HG03196 (cell line): Measurements from ENCODE around the gene DTNB.

Source experiments
- ATAC-seq: cut with Tn5 transposase; IDR thresholded peaks from one replicate; pipeline ENCODE4 v1.9.1; 2021; ENCODE audit not compliant: unreplicated experiment

The DTNB gene

DNA sequence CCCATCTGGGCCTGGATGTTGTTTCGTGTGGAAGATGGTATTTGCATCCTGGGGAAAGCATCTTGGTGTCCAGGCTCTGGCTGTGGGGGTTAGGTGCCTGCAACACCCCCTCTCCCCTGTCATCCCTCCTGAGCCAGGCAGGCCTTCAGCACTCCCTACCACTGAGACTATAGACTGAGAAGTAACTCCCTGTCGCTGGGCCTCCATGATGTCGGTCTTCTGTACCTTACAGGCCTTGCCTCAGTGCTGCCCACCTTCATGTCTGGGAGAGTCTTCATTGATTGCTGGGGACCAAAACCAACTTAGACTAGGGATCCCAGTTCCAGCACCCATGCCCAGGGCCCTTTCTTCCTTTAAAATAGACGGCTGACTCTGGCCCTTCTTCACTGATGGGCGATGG, 298.6 kb downstream of the DTNB start:
- ATAC-seq: no peak

DNA sequence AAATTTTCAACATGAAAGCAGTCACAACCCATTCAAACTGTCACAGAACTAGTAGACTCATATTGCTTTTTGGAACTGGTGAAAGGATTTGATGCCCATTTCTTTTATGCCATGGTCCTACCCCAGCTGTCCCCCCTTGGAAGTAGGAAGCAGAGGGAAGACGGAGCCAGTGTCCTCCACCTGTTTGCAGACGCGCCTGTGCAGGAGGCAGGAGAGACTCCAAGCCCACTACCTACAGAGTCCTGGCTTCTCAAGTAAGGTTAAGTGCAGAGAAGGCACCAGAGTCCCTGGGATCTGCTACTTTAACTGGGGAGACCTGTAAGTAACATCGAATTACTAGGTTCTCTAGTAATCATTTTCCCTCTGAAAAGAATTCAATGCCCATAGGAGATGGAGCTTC, 299.0 kb downstream of the DTNB start:
- no peak for ATAC-seq

DNA sequence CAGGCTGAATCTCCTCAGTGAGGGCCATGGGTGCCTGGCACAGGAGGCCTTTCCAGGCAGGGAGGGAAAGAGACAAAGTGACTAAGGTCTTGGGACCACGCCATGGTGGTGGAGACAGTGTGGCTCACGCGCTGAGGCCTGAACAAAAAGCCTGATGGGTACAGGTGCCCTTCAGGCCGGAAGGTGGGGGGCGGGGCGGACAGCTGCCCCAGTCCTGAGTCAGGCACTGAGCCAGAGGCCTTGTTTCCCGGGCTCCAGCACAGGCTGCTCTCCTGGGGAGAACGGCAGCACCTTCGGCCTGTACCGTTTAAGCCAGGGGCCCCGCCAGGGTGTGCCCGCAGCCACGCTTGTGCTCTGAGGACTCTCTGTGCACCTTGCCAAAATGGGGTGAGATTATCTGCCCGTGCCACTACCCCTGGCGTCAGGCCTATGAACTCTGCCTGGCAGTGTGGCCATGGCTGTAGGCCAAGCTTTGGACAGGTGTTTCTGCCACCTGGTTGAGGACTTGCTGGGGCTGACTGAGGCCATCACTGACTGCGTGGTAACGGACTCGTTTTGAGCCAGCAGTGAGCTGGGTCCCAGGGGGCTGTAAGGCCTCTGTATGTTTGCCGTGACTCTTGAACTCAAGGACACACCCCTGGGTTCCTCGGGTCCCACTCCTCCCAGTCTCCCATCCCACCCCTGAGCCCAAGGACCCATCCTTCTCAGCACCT, 300.0 kb downstream of the DTNB start:
- ATAC-seq: no peak

- no peak for ATAC-seq
Measured at GRCh38 chr2:25372405-25373268, 300.7 kb downstream of the DTNB start.

GRCh38 chr2:25371253-25372241, 301.8 kb downstream of the DTNB start:
- no peak for ATAC-seq

- ATAC-seq: no peak
Measured at GRCh38 chr2:25369876-25370275, 303.5 kb downstream of the DTNB start.

- ATAC-seq: no peak
Measured at GRCh38 chr2:25369439-25369838, 303.9 kb downstream of the DTNB start.

DNA sequence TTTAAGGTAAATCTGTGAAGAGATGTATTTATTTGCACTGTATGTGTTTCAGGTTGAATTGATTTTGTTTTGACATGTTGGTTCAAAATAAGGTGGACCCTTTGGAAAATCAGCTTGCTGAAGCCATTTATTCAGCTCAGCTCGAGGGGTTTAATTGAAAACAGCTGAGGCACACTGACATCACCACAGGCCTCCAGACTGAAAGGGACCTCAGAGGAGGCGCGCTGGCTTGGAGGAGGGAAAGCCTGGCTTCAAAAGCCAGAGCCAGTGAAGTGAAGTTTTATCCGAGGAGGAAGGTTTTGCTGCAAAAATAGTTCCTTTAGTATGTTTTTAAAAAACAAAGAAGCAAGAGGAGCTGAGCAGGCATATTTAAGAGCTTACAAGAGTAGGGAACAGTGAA, 304.7 kb downstream of the DTNB start:
- ATAC-seq: no peak

- no peak for ATAC-seq
Measured at GRCh38 chr2:25367296-25367695, 306.1 kb downstream of the DTNB start.

- ATAC-seq: no peak
Measured at GRCh38 chr2:25366629-25367028, 306.7 kb downstream of the DTNB start.

- no peak for ATAC-seq
Measured at GRCh38 chr2:25365241-25365640, 308.1 kb downstream of the DTNB start.

DNA sequence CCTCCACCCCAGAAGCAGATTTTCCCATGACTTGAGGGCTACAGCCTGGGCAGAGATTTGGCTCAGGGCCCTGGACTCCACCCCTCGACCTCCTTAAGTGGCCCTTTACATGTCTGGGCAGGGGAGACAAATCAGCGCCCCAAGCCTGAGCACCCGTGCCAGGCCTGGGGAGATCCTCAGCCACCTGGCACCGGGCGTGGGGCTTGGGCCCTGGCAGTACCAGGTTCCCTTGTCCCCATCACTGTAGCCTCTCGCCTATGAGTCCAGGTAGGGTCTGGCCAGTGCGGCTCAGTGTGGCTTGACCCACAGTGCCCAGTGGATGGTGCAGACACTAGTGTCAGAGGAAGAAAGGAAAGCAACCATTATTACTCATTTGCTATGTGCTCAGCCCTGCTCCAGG, 309.6 kb downstream of the DTNB start:
- no peak for ATAC-seq

DNA sequence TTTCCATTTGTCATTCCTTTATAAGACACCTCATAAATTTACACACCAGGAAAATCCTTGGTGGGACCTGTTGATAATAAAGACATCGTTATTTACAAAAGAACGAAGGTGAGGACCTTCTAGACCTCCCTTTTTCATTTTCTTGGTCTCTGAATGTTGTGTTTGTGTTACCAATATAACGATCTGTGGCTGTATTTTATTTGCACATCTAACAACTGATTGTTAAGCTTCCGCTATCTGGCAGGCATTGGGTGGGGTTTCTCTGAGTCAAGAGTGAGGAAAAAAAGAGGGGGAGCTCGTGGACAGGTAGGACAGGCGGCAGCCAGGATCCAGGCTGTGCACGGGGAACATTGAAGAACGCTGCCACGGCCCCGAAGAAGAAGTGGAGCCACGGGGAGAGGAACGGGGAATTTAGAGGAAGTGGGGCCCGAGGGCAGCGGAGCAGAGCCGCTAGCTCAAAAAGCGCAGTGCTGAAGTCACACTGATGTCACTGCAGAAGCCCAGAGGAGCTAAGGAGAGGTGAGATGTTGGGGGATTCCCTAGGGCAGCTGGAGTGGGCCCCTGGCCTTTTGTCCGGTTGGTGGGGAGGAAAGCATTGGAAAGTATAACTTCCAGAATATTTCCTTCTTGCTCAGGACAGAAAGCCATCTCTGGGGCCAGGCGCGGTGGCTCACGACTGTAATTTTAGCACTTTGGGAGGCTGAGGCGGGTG, 310.8 kb downstream of the DTNB start:
- peak; percentile 62 for ATAC-seq

- ATAC-seq: peak; percentile 77
Measured at GRCh38 chr2:25362049-25362433, 311.3 kb downstream of the DTNB start.

GRCh38 chr2:25361261-25362048, 311.9 kb downstream of the DTNB start:
- no peak for ATAC-seq

- ATAC-seq: no peak
Measured at GRCh38 chr2:25358836-25359235, 314.5 kb downstream of the DTNB start.

DNA sequence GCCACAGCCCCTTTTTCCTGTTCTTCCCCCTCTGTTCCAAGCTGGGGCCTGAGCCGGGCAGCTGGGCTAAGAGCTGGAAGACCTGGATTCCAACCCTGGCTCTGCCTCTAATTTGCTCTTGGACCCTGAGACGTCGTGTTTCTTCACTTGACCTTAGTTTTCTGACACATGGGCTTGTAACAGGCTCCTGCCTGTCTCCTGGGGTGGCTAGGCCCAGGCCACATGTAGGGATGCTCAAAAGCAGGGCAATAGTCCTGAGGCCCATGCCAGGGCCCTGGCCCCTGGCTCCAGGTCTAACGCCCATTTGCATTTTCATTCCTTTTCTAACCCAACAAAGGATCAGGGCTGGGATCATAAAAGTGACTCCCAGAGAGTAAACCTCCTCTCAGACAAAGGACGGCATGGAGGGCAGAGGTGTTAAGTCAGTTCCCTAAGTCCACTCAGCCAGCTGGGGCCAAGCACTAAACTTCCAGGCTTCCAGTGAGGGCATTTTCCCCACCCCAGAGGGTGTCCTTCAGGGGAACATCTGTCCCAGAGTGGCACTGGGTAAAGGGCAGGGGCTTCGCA, 315.0 kb downstream of the DTNB start:
- ATAC-seq: no peak

DNA sequence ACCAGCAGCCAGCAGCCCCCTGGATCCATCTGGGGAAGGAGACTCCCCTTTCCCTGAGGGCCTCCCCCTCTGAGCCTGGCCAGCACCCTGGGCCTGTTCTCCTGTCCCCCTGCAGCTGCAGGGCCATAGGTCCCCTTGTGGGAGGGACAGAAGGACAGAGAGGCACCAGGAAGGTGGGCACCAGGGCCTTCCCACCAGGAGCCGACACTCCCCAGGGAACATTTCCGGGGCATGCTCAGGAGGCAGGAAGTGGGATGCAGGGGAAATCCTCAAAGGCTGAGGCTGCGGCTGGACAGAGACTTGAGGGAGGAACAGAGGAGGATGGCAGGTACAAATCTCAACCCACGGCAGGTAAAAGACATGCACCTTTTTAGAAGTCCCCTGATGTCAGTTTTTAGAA, 317.3 kb downstream of the DTNB start:
- no peak for ATAC-seq

GRCh38 chr2:25355270-25355669, 318.1 kb downstream of the DTNB start:
- no peak for ATAC-seq
